Measurements from ENCODE around the gene KLHL30.
"Not testable (repeated sequence)": the region's sequence is repeated elsewhere in the genome, so short reads cannot be mapped to it uniquely, and the experiment has no call there.

The KLHL30 gene

GRCh38 chr2:238102865-238103264 is 35.6 kb upstream of the KLHL30 start:
- DNase-seq (ENCODE audit: low read depth, low spot score): no peak

- no peak for DNase-seq (ENCODE audit: low read depth, low spot score)
Observed at GRCh38 chr2:238103465-238104225, 34.8 kb upstream of the KLHL30 start.

GRCh38 chr2:238104226-238104690 is 34.2 kb upstream of the KLHL30 start:
- DNase-seq (ENCODE audit: low read depth, low spot score): no peak

- DNase-seq (ENCODE audit: low read depth, low spot score): no peak
Observed at GRCh38 chr2:238104691-238105371, 33.6 kb upstream of the KLHL30 start.

GRCh38 chr2:238105506-238106338 is 32.7 kb upstream of the KLHL30 start:
- DNase-seq (ENCODE audit: low read depth, low spot score): no peak

GRCh38 chr2:238106339-238106697 is 32.1 kb upstream of the KLHL30 start:
- DNase-seq (ENCODE audit: low read depth, low spot score): no peak

- DNase-seq (ENCODE audit: low read depth, low spot score): no peak
Observed at GRCh38 chr2:238106698-238107524, 31.6 kb upstream of the KLHL30 start.

GRCh38 chr2:238107525-238108422 is 30.7 kb upstream of the KLHL30 start:
- no peak for DNase-seq (ENCODE audit: low read depth, low spot score)

GRCh38 chr2:238108423-238109183 is 29.9 kb upstream of the KLHL30 start:
- DNase-seq (ENCODE audit: low read depth, low spot score): no peak

GRCh38 chr2:238113611-238114010 is 24.9 kb upstream of the KLHL30 start:
- no peak for DNase-seq (ENCODE audit: low read depth, low spot score)

- no peak for DNase-seq (ENCODE audit: low read depth, low spot score)
Observed at GRCh38 chr2:238114331-238114841, 24.1 kb upstream of the KLHL30 start.

- no peak for DNase-seq (ENCODE audit: low read depth, low spot score)
Observed at GRCh38 chr2:238114851-238115660, 23.4 kb upstream of the KLHL30 start.

GRCh38 chr2:238115709-238116108 is 22.8 kb upstream of the KLHL30 start:
- DNase-seq (ENCODE audit: low read depth, low spot score): not testable (repeated sequence)

GRCh38 chr2:238116298-238117198 is 21.9 kb upstream of the KLHL30 start:
- no peak for DNase-seq (ENCODE audit: low read depth, low spot score)

GRCh38 chr2:238117199-238118154 is 21.0 kb upstream of the KLHL30 start:
- no peak for DNase-seq (ENCODE audit: low read depth, low spot score)

- no peak for DNase-seq (ENCODE audit: low read depth, low spot score)
Observed at GRCh38 chr2:238119756-238120462, 18.6 kb upstream of the KLHL30 start.
